Subcutaneous adipose tissue (tissue), 4 donors: Measurements from ENCODE around the gene STK11IP. TPM values are rescaled to one million over a fixed set of nuclear protein-coding genes. Genes with fewer than 3 reads are reported as not detected.

Source experiments
- CTCF ChIP-seq: fragments of 450-650 bp; IDR thresholded peaks from one replicate; pipeline ENCODE4 v1.5.1; 2016; ENCODE audit warnings: low read depth, mild to moderate bottlenecking, control low read depth, antibody characterized with exemption, moderate library complexity
- total RNA-seq, 4 donors: library from RNA; depleted of rRNA; stranded (reverse); fragments of >200 nt; gene quantifications; one replicate each; pipeline ENCODE4 v1.1.0, GENCODE V29; 2016

STK11IP gene
- total RNA-seq, 4 donors from 2014 or later = 5.4 to 20.5 (median 10.4) TPM

- no peak for TF ChIP-seq CTCF
Observed at GRCh38 chr2:219658196-219658846, 60.7 kb downstream of the STK11IP start.

GRCh38 chr2:219658874-219659273 is 61.2 kb downstream of the STK11IP start:
- TF ChIP-seq CTCF = no peak

- no peak for TF ChIP-seq CTCF
Observed at GRCh38 chr2:219661197-219661954, 63.7 kb downstream of the STK11IP start.

- TF ChIP-seq CTCF = no peak
Observed at GRCh38 chr2:219661955-219662395, 64.3 kb downstream of the STK11IP start.

GRCh38 chr2:219662566-219662965 is 64.9 kb downstream of the STK11IP start:
- TF ChIP-seq CTCF = no peak

GRCh38 chr2:219663116-219663762 is 65.6 kb downstream of the STK11IP start:
- no peak for TF ChIP-seq CTCF

GRCh38 chr2:219664041-219664440 is 66.4 kb downstream of the STK11IP start:
- no peak for TF ChIP-seq CTCF
